Endothelial cell of umbilical vein (primary cell): ENCODE measurements around the gene F5. TPM values are rescaled to one million over a fixed set of nuclear protein-coding genes. Genes with fewer than 3 reads are reported as not detected.

Source experiments
- BruUV-seq: library from RNA; stranded (reverse); fragments of 400-500 nt; replicated peaks from 2 replicates; lab custom pipeline; 2021; lab: Mats Ljungman, UMichigan
- CTCF ChIA-PET: fragments of 300-600, 350-600 bp; sonication (Branson Sonifier 250); formaldehyde crosslinking; loops from one replicate; lab custom pipeline; 2021; ENCODE audit warnings: antibody characterized with exemption, inconsistent platforms; lab: Charles Lee
- POLR2A ChIA-PET: fragments of 300-600, 350-600 bp; sonication (Branson Sonifier 250); formaldehyde crosslinking; loops from one replicate; lab custom pipeline; 2021; ENCODE audit warnings: antibody characterized with exemption, inconsistent platforms; lab: Charles Lee
- DNase-seq: peaks from one replicate; pipeline ENCODE4 v3.0.0-alpha.2; 2011; ENCODE audit warnings: low read depth, low spot score
- FAIRE-seq: peaks from 2 replicates; lab custom pipeline; 2011; peaks lifted over from hg19 to GRCh38; lab: Jason Lieb, UNC
- H2AFZ ChIP-seq: 2 replicates; pipeline ENCODE4 v1.6.0; 2012; ENCODE audit warnings: low read depth, low read length, control low read depth, inconsistent platforms
- H3K27ac ChIP-seq: 2 replicates; pipeline ENCODE4 v1.5.1; 2011; ENCODE audit warnings: low read depth, mild to moderate bottlenecking, control low read depth, low read length, moderate library complexity; ENCODE audit not compliant: insufficient read depth
- H3K27me3 ChIP-seq, 2 experiments: 2 replicates each; pipeline versions ENCODE4 v1.6.0 to v1.6.1; 2011; ENCODE audit warnings: low read length in 2 of 2, mixed read lengths in 1 of 2; ENCODE audit not compliant: control insufficient read depth in 2 of 2, insufficient read depth in 2 of 2
- H3K36me3 ChIP-seq, 2 experiments: 2 replicates in 1 of 2; 3 replicates in 1 of 2; pipeline ENCODE4 v1.5.1; 2011; ENCODE audit warnings: low read length in 2 of 2, mild to moderate bottlenecking in 1 of 2, moderate library complexity in 1 of 2; ENCODE audit not compliant: control insufficient read depth in 2 of 2, insufficient read depth in 2 of 2; ENCODE audit errors: extremely low read depth in 1 of 2
- H3K4me1 ChIP-seq: 3 replicates; pipeline ENCODE4 v1.5.1; 2011; ENCODE audit warnings: mild to moderate bottlenecking, low read length; ENCODE audit not compliant: control insufficient read depth, insufficient read depth; ENCODE audit errors: extremely low read depth
- H3K4me2 ChIP-seq: 2 replicates; pipeline ENCODE4 v1.6.1; 2011; ENCODE audit warnings: low read length, control low read depth, mixed read lengths; ENCODE audit not compliant: insufficient read depth
- H3K4me3 ChIP-seq, 3 experiments: fragments of 200-600 bp in 1 of 3; sonication (generic), shearing (Covaris generic) in 1 of 3; replicated peaks in 1 of 3; 2 replicates each; pipeline ENCODE4 v1.5.1; 2011 to 2016; ENCODE audit warnings: control low read depth in 3 of 3, low read length in 3 of 3, mild to moderate bottlenecking in 2 of 3, inconsistent platforms in 1 of 3, low read depth in 1 of 3, moderate library complexity in 1 of 3; ENCODE audit not compliant: insufficient read depth in 1 of 3
- H3K79me2 ChIP-seq: 2 replicates; pipeline ENCODE4 v1.6.0; 2012; ENCODE audit warnings: low read length, inconsistent platforms; ENCODE audit not compliant: control insufficient read depth, insufficient read depth
- H3K9ac ChIP-seq: replicated peaks from 2 replicates; pipeline ENCODE3; 2011; ENCODE audit warnings: low read length, control low read depth; ENCODE audit not compliant: insufficient read depth; ENCODE audit errors: extremely low read depth
- H3K9me1 ChIP-seq: replicated peaks from 3 replicates; pipeline ENCODE4 v1.6.0; 2011; ENCODE audit warnings: mild to moderate bottlenecking, low read length; ENCODE audit not compliant: control insufficient read depth, insufficient read depth; ENCODE audit errors: extremely low read depth
- H3K9me3 ChIP-seq: replicated peaks from 2 replicates; pipeline ENCODE4 v1.5.1; 2012; ENCODE audit warnings: low read length, inconsistent platforms; ENCODE audit not compliant: control insufficient read depth, insufficient read depth
- H4K20me1 ChIP-seq: replicated peaks from 2 replicates; pipeline ENCODE3; 2011; ENCODE audit warnings: mild to moderate bottlenecking, low read length; ENCODE audit not compliant: control insufficient read depth, insufficient read depth; ENCODE audit errors: extremely low read depth
- EZH2 ChIP-seq: IDR thresholded peaks from 2 replicates; pipeline ENCODE4 v1.6.1; 2012; ENCODE audit warnings: borderline replicate concordance, low read depth, mild to moderate bottlenecking, moderate library complexity, low read length, inconsistent platforms; ENCODE audit not compliant: severe bottlenecking
- FOS ChIP-seq: IDR thresholded peaks from 2 replicates; pipeline ENCODE4 v1.6.1; 2011; ENCODE audit warnings: mild to moderate bottlenecking, low read length, moderate library complexity, borderline replicate concordance; ENCODE audit not compliant: insufficient read depth
- GATA2 ChIP-seq: IDR thresholded peaks from 2 replicates; pipeline ENCODE4 v1.7.0; 2011; ENCODE audit warnings: low read depth, mild to moderate bottlenecking, moderate library complexity, mixed read lengths, low read length; ENCODE audit not compliant: insufficient read length, insufficient read depth
- JUN ChIP-seq: IDR thresholded peaks from 2 replicates; pipeline ENCODE4 v1.6.1; 2011; ENCODE audit warnings: borderline replicate concordance, low read depth; ENCODE audit not compliant: insufficient read length, insufficient read depth
- MYC ChIP-seq: IDR thresholded peaks from one replicate; pipeline ENCODE4 v1.6.1; 2011; ENCODE audit warnings: mild to moderate bottlenecking, low read depth, low read length
- POLR2A ChIP-seq: IDR thresholded peaks from 2 replicates; pipeline ENCODE4 v1.6.1; 2012; ENCODE audit warnings: low read depth, mild to moderate bottlenecking, control low read depth, low read length
- POLR2AphosphoS5 ChIP-seq: IDR thresholded peaks from 2 replicates; pipeline ENCODE4 v1.6.1; 2012; ENCODE audit warnings: low read depth, mild to moderate bottlenecking, control low read depth, low read length, moderate library complexity; ENCODE audit not compliant: insufficient read depth
- dilution Hi-C: fragments of 300-500 bp; cut with MboI; formaldehyde crosslinking; loops from one replicate; pipeline ENCODE4 v1.15.0; 2019; ENCODE audit warnings: low sequenced_read_pairs; ENCODE audit not compliant: extremely low pct_ligation_motif_present
- intact Hi-C: fragments of 100-400 bp; cut with micrococcal nuclease; formaldehyde crosslinking; loops from one replicate; pipeline ENCODE4 v1.10.0; 2022
- polyA plus RNA-seq, 4 experiments: library from polyadenylated mRNA; depleted of rRNA in 3 of 4; stranded (reverse) in 3 of 4; unstranded in 1 of 4; fragments of >200 nt; gene quantifications; 2 replicates each; pipeline versions ENCODE4 v1.2.1 to v1.2.3, GENCODE V29; 2011 to 2012; ENCODE audit warnings: missing spikeins in 1 of 4
- total RNA-seq: library from RNA; stranded (reverse); gene quantifications from 2 replicates; pipeline ENCODE4 v1.2.3, GENCODE V29; 2021
- TF ChIP-seq, protein P1 (sequence below): IDR thresholded peaks from 2 replicates; pipeline ENCODE4 v1.6.1; 2011; ENCODE audit not compliant: insufficient read depth, insufficient read length
- TF ChIP-seq, protein P2 (sequence below), 2 donors: IDR thresholded peaks; 1 replicate in 1 of 2; 2 replicates in 1 of 2; pipeline ENCODE4 v1.5.1; 2011; ENCODE audit warnings: low read length in 2 of 2, mild to moderate bottlenecking in 2 of 2, moderate library complexity in 2 of 2, control low read depth in 1 of 2, inconsistent platforms in 1 of 2, low read depth in 1 of 2; ENCODE audit not compliant: insufficient read depth in 1 of 2; ENCODE audit errors: extremely low read depth in 1 of 2

Gene F5
- total and polyA plus RNA-seq, 2 donors (not counting 3 experiments of a cell fraction or from before 2014, with no cell fraction given): not detected

DNA sequence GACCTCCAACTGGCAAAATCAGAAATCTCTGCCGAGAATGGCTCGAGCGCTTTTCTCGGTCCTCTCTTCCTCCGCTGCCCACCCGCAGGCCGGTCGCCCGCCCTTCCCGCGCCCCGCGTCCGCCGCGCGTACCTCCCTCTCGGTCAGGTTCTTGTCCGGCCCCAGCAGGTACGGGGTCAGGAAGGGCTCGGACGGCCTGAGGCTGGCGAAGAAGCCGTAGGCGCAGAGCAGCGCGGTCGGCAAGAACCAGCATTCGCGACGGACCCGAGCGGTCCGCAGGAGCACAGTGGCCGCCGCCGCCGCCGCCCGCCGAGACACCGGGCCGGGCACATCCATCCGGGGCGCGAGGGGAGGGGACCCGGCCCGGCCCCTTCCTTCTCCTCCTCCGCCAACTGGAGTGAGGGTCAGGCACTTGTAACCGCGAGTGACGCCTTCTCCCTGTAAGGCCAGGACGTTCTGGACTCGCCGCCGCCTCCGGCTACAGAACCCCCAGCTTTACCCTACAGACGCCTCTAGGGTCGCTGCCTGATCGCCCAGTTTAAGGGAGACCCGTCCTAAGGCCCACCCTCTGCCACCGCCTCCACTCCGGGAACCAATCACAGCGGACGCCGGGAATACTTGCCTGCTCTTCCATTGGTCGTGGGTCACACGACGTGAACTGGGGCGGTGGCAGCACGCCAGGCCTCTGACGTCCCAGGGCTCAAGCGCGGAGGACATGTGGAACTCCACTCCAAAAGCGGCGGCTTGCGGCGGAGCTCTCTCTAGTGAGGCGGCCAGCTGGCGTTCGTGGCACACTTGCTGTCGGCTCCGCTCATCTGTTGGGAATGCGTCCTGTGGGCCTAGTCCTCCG lies 100.6 kb downstream of the F5 start, which contains the start of gene SLC19A2:
Gene SLC19A2 (minus strand): TSS at position 514 of the 850 bp plus-strand sequence. CDS start 178 bp downstream, at position 336.
- Histone ChIP-seq H3K9me3 (no peaks in the 10 kb centered on the region), H3K9ac (peak within 1 kb of the TSS; percentile 96), H2AFZ (peak within 1 kb of the TSS; percentile 60), H4K20me1 (no peaks in the 10 kb centered on the region), H3K4me3 (peak within 1 kb of the TSS; percentile 37 to 80 (median 78)), H3K27ac (peak within 1 kb of the TSS; percentile 96), H3K27me3 (no peaks in the 10 kb centered on the region), H3K4me2 (peak within 1 kb of the TSS; percentile 95), H3K36me3 (no peaks in the 10 kb centered on the region), H3K9me1 (no peaks in the 10 kb centered on the region), H3K4me1 (peaks cover 31% of the 10 kb centered on the region), H3K79me2 (peaks cover 40% of the 10 kb centered on the region)
- FAIRE-seq (peak; percentile 95), DNase-seq (peak; percentile 99)
- no TSS peak for BruUV-seq
- POLR2A ChIA-PET: interaction anchor here (0.6 to 1.2 kb wide), 3 partner anchors 26 to 58 kb away, joined by 3 to 6 read pairs (median 4); partner anchors contain the start of gene CCDC181
- CTCF ChIA-PET: interaction anchor here (0.7 to 2.3 kb wide), 10 partner anchors 9 to 882 kb away, joined by 3 to 22 read pairs (median 3); partner anchors contain the start of genes BLZF1, METTL18 and NME7
- dilution Hi-C loops (no loop called here), intact Hi-C loops (loop anchor here (1.0 to 2.0 kb wide), 7 partner anchors 24 to 565 kb away; partner anchors contain the start of genes ATP1B1, METTL18, NME7 and SCYL3)
- TF ChIP-seq GATA2 (peak; percentile 26), EZH2 (no peak), MYC (peak; percentile 35), POLR2A (peak; percentile 87), POLR2AphosphoS5 (peak; percentile 87), JUN (no peak), FOS (no peak)
- TF ChIP-seq, protein P1, sequence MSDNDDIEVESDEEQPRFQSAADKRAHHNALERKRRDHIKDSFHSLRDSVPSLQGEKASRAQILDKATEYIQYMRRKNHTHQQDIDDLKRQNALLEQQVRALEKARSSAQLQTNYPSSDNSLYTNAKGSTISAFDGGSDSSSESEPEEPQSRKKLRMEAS: peak; percentile 81
- TF ChIP-seq, protein P2, sequence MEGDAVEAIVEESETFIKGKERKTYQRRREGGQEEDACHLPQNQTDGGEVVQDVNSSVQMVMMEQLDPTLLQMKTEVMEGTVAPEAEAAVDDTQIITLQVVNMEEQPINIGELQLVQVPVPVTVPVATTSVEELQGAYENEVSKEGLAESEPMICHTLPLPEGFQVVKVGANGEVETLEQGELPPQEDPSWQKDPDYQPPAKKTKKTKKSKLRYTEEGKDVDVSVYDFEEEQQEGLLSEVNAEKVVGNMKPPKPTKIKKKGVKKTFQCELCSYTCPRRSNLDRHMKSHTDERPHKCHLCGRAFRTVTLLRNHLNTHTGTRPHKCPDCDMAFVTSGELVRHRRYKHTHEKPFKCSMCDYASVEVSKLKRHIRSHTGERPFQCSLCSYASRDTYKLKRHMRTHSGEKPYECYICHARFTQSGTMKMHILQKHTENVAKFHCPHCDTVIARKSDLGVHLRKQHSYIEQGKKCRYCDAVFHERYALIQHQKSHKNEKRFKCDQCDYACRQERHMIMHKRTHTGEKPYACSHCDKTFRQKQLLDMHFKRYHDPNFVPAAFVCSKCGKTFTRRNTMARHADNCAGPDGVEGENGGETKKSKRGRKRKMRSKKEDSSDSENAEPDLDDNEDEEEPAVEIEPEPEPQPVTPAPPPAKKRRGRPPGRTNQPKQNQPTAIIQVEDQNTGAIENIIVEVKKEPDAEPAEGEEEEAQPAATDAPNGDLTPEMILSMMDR (IDR thresholded peaks at IDR 0.05; ENCODE audit: extremely low read depth in 1 of 2, insufficient read depth in 1 of 2, low read depth in 1 of 2, low read length in 2 of 2): peak in 1 of 2 donors; percentile 31
